Stomach (tissue), 4 donors: ENCODE results near the gene NOM1.
"Not testable (repeated sequence)": the region's sequence is repeated elsewhere in the genome, so short reads cannot be mapped to it uniquely, and the experiment has no call there.

Source experiments
- CTCF ChIP-seq, 7 experiments: fragments of 450-650 bp in 4 of 7; fragments of 200-600 bp in 3 of 7; sonication (generic) in 3 of 7; IDR thresholded peaks; one replicate each; pipeline ENCODE4 v1.5.1; 2016 to 2019; ENCODE audit warnings: antibody characterized with exemption in 7 of 7, control low read depth in 2 of 7, mild to moderate bottlenecking in 1 of 7
- POLR2AphosphoS5 ChIP-seq, 3 donors: sonication (generic); formaldehyde crosslinking; IDR thresholded peaks; one replicate each; pipeline ENCODE4 v1.6.1; 2016; ENCODE audit warnings: antibody characterized with exemption in 3 of 3

- not testable (repeated sequence) for TF ChIP-seq CTCF, POLR2AphosphoS5 (IDR thresholded peaks at IDR 0.05)
Measured at GRCh38 chr7:156900093-156900492, 49.4 kb upstream of the NOM1 start.
